Stimulated activated CD4-positive, alpha-beta T cell treated with anti-CD3 and anti-CD28 coated beads, Interleukin-15, amount 100 ng/mL, for 1 hour (primary cell): ENCODE measurements around the gene LRRTM3.

Experiments
- DNase-seq, 2 donors: peaks; one replicate each; pipeline ENCODE4 v3.0.0-alpha.2; 2020; ENCODE audit warnings: low read depth in 1 of 2, low spot score in 1 of 2

Gene LRRTM3

DNA sequence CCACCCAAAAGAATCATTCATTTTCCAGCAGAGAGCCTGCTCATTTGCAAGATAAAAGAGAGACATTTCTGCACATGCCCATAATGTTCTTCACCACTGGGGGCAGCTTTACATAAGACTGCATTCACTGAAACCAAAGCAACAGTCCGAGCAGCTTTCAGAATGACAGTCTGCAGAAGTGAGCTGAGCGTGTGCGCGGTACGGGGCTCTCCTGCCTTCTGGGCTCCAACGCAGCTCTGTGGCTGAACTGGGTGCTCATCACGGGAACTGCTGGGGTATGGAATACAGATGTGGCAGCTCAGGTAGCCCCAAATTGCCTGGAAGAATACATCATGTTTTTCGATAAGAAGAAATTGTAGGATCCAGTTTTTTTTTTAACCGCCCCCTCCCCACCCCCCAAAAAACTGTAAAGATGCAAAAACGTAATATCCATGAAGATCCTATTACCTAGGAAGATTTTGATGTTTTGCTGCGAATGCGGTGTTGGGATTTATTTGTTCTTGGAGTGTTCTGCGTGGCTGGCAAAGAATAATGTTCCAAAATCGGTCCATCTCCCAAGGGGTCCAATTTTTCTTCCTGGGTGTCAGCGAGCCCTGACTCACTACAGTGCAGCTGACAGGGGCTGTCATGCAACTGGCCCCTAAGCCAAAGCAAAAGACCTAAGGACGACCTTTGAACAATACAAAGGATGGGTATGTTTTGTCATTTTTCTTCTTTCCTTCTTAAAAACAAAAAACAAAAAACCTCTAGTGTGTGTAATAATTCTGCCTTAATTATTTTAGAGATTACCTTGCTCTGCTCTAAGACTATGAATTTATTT is at the start of gene LRRTM3:
Gene LRRTM3, plus strand, starts transcription at position 141 of the 820 bp plus-strand sequence.
- DNase-seq, result no peak

- DNase-seq, result no peak
These were observed 48.5 kb upstream of the LRRTM3 start for GRCh38 chr10:66877361-66877760.

GRCh38 chr10:66880292-66880691 is 45.5 kb upstream of the LRRTM3 start:
- no peak for DNase-seq

GRCh38 chr10:66880826-66881225 is 45.0 kb upstream of the LRRTM3 start:
- no peak for DNase-seq

GRCh38 chr10:66881814-66882213 is 44.0 kb upstream of the LRRTM3 start:
- no peak for DNase-seq

GRCh38 chr10:66882271-66882670 is 43.6 kb upstream of the LRRTM3 start:
- no peak for DNase-seq

- no peak for DNase-seq
These were observed 39.0 kb upstream of the LRRTM3 start for GRCh38 chr10:66886848-66887247.

DNA sequence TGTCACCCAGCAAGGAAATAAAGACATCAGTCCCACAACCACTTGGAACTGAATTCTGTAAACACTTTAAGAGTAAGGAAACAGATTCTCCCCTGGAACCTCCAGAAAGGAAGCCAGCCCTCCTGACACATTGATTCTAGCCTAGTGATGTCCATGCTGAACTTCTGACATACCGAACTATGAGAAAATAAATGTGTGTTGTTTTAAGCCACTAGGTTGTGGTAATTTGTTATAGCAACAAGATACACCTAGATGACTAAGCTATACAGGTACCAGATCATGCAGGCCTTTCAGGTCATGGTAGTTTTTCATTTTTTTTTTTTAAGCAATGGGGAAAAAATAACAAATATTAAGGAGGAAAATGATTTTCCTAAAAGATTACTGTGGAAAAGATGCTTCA is 37.6 kb upstream of the LRRTM3 start:
- no peak for DNase-seq

GRCh38 chr10:66892871-66893270 is 33.0 kb upstream of the LRRTM3 start:
- DNase-seq, result no peak

DNA sequence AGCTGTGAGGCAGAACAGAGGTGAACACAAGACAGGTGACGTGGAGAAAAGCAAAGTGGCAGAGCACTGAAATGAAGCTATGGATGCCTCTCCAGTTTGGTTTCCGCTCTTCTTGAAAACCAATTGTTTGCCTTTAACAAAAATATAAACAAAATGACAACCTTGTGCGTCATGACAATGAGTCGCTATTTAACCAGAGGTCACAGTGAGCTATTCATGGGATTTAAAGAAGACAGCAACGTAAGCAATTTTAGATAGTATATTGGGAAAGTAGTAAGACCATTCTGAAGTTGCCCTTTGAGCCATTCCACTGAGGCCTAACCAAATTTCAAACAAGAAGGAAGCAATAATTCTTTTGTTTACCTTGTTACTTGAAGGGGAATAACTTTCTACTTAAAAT is 15.2 kb upstream of the LRRTM3 start:
- no peak for DNase-seq

- DNase-seq, result no peak
These were observed 9.8 kb upstream of the LRRTM3 start for GRCh38 chr10:66916030-66916429.

GRCh38 chr10:66917104-66917503 is 8.7 kb upstream of the LRRTM3 start:
- DNase-seq, result no peak

DNA sequence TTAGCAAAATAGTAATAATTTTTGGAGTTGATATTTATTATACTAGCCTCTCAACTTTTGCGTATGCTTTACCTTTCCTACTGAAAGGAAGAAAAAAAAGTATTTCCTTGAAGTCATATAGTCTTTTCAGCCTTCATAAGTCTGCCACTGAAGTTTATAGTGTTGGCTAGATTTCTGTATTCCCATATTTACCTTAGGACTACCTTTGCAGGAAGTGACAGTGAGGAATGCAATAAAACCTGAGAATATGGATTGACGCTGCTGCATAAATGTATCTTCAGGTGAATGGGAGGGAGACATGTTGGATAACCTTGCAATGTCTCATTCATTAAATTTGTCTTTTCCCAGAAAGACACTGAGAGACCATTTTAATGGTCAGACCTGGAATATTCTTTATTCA is 6.6 kb upstream of the LRRTM3 start:
- DNase-seq, result no peak

DNA sequence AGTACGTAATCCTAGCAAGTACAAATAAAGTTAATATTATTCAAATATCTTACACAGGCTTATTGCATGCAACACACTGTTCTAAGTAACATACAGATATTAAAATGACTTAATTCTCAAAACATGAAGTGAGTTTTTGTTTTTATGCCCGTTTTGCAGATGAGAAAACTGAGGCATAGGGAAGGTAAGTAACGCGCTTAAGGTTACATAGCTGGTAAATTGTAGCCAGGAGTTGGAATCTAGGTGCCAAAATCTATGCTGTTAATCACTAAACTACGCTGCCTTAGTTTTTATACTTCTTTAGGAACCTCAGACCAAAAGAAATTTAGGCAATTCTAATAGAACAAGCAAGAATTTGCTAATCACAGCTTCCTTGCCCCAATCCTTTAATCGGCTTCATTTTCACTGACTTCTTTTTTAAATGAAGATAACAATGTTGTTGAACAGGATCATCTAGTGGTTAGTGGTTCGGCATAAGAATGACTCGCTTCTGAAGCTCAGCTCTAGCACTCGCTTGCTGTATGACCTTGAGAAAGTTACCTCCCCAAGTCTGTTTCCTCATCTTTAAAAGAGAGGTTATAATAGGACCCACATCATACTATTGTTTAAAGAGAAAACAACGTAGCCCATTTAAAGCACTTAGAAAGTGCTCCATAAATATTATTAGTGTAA is 1.0 kb upstream of the LRRTM3 start:
- no peak for DNase-seq

GRCh38 chr10:66925373-66925772 is 463 bp upstream of the LRRTM3 start:
- no peak for DNase-seq

GRCh38 chr10:66926841-66927240 is 1.0 kb downstream of the LRRTM3 start:
- DNase-seq, result no peak

DNA sequence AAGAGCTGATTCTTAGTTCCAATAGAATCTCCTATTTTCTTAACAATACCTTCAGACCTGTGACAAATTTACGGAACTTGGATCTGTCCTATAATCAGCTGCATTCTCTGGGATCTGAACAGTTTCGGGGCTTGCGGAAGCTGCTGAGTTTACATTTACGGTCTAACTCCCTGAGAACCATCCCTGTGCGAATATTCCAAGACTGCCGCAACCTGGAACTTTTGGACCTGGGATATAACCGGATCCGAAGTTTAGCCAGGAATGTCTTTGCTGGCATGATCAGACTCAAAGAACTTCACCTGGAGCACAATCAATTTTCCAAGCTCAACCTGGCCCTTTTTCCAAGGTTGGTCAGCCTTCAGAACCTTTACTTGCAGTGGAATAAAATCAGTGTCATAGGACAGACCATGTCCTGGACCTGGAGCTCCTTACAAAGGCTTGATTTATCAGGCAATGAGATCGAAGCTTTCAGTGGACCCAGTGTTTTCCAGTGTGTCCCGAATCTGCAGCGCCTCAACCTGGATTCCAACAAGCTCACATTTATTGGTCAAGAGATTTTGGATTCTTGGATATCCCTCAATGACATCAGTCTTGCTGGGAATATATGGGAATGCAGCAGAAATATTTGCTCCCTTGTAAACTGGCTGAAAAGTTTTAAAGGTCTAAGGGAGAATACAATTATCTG is 1.6 kb downstream of the LRRTM3 start:
- no peak for DNase-seq

DNA sequence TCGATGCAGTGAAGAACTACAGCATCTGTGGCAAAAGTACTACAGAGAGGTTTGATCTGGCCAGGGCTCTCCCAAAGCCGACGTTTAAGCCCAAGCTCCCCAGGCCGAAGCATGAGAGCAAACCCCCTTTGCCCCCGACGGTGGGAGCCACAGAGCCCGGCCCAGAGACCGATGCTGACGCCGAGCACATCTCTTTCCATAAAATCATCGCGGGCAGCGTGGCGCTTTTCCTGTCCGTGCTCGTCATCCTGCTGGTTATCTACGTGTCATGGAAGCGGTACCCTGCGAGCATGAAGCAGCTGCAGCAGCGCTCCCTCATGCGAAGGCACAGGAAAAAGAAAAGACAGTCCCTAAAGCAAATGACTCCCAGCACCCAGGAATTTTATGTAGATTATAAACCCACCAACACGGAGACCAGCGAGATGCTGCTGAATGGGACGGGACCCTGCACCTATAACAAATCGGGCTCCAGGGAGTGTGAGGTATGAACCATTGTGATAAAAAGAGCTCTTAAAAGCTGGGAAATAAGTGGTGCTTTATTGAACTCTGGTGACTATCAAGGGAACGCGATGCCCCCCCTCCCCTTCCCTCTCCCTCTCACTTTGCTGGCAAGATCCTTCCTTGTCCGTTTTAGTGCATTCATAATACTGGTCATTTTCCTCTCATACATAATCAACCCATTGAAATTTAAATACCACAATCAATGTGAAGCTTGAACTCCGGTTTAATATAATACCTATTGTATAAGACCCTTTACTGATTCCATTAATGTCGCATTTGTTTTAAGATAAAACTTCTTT is 2.3 kb downstream of the LRRTM3 start:
- DNase-seq, result no peak

GRCh38 chr10:66928776-66929175 is 2.9 kb downstream of the LRRTM3 start:
- no peak for DNase-seq

DNA sequence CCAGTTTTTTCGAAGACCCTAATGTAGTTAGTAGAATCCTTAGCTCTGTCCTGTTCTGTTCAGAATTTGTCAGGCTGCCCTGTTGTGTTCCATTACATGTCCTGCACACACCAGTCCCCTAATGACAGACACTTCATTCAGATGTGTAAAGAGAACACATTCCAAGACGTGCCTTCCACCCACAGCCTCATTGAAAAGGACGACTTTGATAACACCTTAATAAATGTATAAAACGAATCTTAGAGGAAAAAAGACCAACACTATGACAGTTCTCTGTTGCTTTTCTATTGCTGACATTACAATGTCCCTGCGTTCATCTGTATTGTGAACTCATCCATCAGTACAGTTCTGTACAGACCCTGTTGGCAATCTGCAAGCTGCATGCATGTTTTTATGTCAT is 3.5 kb downstream of the LRRTM3 start:
- DNase-seq, result no peak

DNA sequence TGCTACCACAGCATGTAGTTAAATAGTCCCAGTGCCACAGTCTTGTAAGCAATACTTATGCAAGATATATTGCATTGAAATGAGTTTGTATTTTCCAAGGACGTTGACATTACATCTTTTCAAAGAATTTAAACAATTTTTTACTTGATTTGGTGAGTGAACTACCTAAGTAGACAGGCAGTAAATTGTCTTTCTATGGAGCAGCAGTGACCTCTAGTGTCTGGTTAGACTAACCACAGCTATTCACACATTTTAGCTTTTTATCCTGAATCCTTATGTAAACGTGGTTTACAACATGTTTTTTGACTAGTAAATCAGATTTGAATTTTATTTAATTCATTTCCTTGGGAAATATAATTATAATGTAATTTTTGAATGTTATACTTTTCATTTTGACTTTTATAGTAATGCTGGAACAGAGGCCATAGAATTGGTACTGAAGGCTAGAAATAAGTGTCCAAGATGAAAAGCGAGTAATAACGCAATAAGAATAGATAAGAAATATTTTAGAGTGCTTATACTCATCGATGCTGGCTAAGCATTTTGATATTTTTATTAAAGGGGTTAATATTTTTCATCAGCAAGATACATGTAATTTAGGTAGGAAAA is 5.6 kb downstream of the LRRTM3 start:
- DNase-seq, result no peak
